Fibroblast of lung (primary cell): ENCODE data around the gene LGALS1.

Source experiments
- CTCF ChIP-seq, 2 donors: IDR thresholded peaks in 1 of 2; conservative IDR thresholded peaks in 1 of 2; 1 replicate in 1 of 2; 2 replicates in 1 of 2; pipeline ENCODE4 v1.5.1; 2011 to 2012; ENCODE audit warnings: low read length in 2 of 2, control low read depth in 1 of 2, inconsistent platforms in 1 of 2, low read depth in 1 of 2, mild to moderate bottlenecking in 1 of 2
- EZH2 ChIP-seq: IDR thresholded peaks from 2 replicates; pipeline ENCODE4 v1.5.1; 2012; ENCODE audit warnings: low read length, control low read depth, mild to moderate bottlenecking; ENCODE audit errors: missing control alignments

GRCh38 chr22:37629928-37630327, 45.5 kb upstream of the LGALS1 start:
- TF ChIP-seq EZH2 (no peak), CTCF (conservative IDR thresholded peaks at IDR 0.05 in 1 of 2, IDR thresholded peaks at IDR 0.05 in 1 of 2; ENCODE audit: low read depth in 1 of 2, low read length in 2 of 2) (no peak)
